Astrocyte (in vitro differentiated cells and primary cell): ENCODE measurements around the gene PNPLA1. TPM values are rescaled to one million over a fixed set of nuclear protein-coding genes. Genes with fewer than 3 reads are reported as not detected.

Experiments used
- DNase-seq: peaks from one replicate; pipeline ENCODE4 v3.0.0-alpha.2; 2010; ENCODE audit warnings: low read depth
- FAIRE-seq: peaks from 2 replicates; lab custom pipeline; 2011; peaks lifted over from hg19 to GRCh38; lab: Jason Lieb, UNC
- H2AFZ ChIP-seq: 2 replicates; pipeline ENCODE4 v1.6.0; 2012; ENCODE audit warnings: low read depth, low read length, inconsistent platforms
- H3K27ac ChIP-seq: 2 replicates; pipeline ENCODE4 v1.5.1; 2011; ENCODE audit warnings: low read depth, low read length, inconsistent platforms
- H3K27me3 ChIP-seq: 2 replicates; pipeline ENCODE4 v1.6.0; 2011; ENCODE audit warnings: low read length, inconsistent platforms; ENCODE audit not compliant: insufficient read depth
- H3K36me3 ChIP-seq: 2 replicates; pipeline ENCODE4 v1.5.1; 2011; ENCODE audit warnings: low read length, inconsistent platforms; ENCODE audit not compliant: insufficient read depth
- H3K4me1 ChIP-seq: 2 replicates; pipeline ENCODE4 v1.5.1; 2011; ENCODE audit warnings: low read length, inconsistent platforms; ENCODE audit not compliant: insufficient read depth
- H3K4me2 ChIP-seq: 2 replicates; pipeline ENCODE4 v1.6.0; 2012; ENCODE audit warnings: low read length, inconsistent platforms
- H3K4me3 ChIP-seq: 2 replicates; pipeline ENCODE4 v1.5.1; 2011; ENCODE audit warnings: low read depth, mild to moderate bottlenecking, low read length, inconsistent platforms; ENCODE audit not compliant: insufficient read depth
- H3K79me2 ChIP-seq: 2 replicates; pipeline ENCODE4 v1.6.0; 2012; ENCODE audit warnings: mild to moderate bottlenecking, low read length, inconsistent platforms; ENCODE audit not compliant: insufficient read depth
- H3K9ac ChIP-seq: 2 replicates; pipeline ENCODE4 v1.6.0; 2012; ENCODE audit warnings: mild to moderate bottlenecking, low read length, inconsistent platforms
- H3K9me3 ChIP-seq: 2 replicates; pipeline ENCODE4 v1.5.1; 2012; ENCODE audit warnings: low read depth, mild to moderate bottlenecking, low read length, inconsistent platforms; ENCODE audit not compliant: insufficient read depth
- H4K20me1 ChIP-seq: 2 replicates; pipeline ENCODE4 v1.6.0; 2012; ENCODE audit warnings: low read length, inconsistent platforms; ENCODE audit not compliant: insufficient read depth
- H3K27ac Mint-ChIP-seq: one replicate; pipeline ENCODE4 v1.8.0; 2021; ENCODE audit warnings: mild to moderate bottlenecking, mixed read lengths; ENCODE audit not compliant: unreplicated experiment
- H3K27me3 Mint-ChIP-seq: one replicate; pipeline ENCODE4 v1.8.0; 2021; ENCODE audit warnings: low read depth, mixed read lengths; ENCODE audit not compliant: unreplicated experiment
- H3K36me3 Mint-ChIP-seq: one replicate; pipeline ENCODE4 v1.8.0; 2021; ENCODE audit warnings: low read depth, mixed read lengths; ENCODE audit not compliant: unreplicated experiment
- H3K4me1 Mint-ChIP-seq: one replicate; pipeline ENCODE4 v1.8.0; 2021; ENCODE audit warnings: low read depth, mixed read lengths; ENCODE audit not compliant: unreplicated experiment
- H3K4me3 Mint-ChIP-seq: one replicate; pipeline ENCODE4 v1.8.0; 2021; ENCODE audit warnings: mild to moderate bottlenecking, moderate library complexity, mixed read lengths; ENCODE audit not compliant: unreplicated experiment
- H3K9me3 Mint-ChIP-seq: one replicate; pipeline ENCODE4 v1.8.0; 2021; ENCODE audit warnings: mild to moderate bottlenecking, mixed read lengths; ENCODE audit not compliant: unreplicated experiment
- EZH2 ChIP-seq: IDR thresholded peaks from 2 replicates; pipeline ENCODE4 v1.6.1; 2012; ENCODE audit warnings: mild to moderate bottlenecking, low read length, inconsistent platforms; ENCODE audit not compliant: insufficient read depth
- total RNA-seq: library from RNA; stranded (reverse); gene quantifications from 2 replicates; pipeline ENCODE4 v1.2.1, GENCODE V29; 2021
- TF ChIP-seq, protein P1 (sequence below): IDR thresholded peaks from 2 replicates; pipeline ENCODE4 v1.5.1; 2011; ENCODE audit warnings: low read depth, mild to moderate bottlenecking, inconsistent platforms, low read length, moderate library complexity; ENCODE audit not compliant: insufficient read depth

Gene PNPLA1
- total RNA-seq, 1 donor from 2014 or later: not detected

GRCh38 chr6:36301781-36302180 lies 31.9 kb downstream of the PNPLA1 start:
- Mint-ChIP-seq H3K4me3 (no peak overlapping the region), H3K27me3 (peaks cover 14% of the 10 kb centered on the region), H3K27ac (no peak overlapping the region), H3K9me3 (no peaks in the 10 kb centered on the region), H3K4me1 (peaks cover 18% of the 10 kb centered on the region), H3K36me3 (no peaks in the 10 kb centered on the region)
- no peak overlapping the region for H3K4me3 ChIP-seq
- no peaks in the 10 kb centered on the region for H3K4me1 ChIP-seq
- H3K9me3 ChIP-seq: no peaks in the 10 kb centered on the region
- no peaks in the 10 kb centered on the region for H3K79me2 ChIP-seq
- TF ChIP-seq EZH2: no peak
- TF ChIP-seq, protein P1, sequence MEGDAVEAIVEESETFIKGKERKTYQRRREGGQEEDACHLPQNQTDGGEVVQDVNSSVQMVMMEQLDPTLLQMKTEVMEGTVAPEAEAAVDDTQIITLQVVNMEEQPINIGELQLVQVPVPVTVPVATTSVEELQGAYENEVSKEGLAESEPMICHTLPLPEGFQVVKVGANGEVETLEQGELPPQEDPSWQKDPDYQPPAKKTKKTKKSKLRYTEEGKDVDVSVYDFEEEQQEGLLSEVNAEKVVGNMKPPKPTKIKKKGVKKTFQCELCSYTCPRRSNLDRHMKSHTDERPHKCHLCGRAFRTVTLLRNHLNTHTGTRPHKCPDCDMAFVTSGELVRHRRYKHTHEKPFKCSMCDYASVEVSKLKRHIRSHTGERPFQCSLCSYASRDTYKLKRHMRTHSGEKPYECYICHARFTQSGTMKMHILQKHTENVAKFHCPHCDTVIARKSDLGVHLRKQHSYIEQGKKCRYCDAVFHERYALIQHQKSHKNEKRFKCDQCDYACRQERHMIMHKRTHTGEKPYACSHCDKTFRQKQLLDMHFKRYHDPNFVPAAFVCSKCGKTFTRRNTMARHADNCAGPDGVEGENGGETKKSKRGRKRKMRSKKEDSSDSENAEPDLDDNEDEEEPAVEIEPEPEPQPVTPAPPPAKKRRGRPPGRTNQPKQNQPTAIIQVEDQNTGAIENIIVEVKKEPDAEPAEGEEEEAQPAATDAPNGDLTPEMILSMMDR: no peak
- no peak overlapping the region for H3K4me2 ChIP-seq
- DNase-seq (no peak), FAIRE-seq (no peak)
- H3K36me3 ChIP-seq: no peaks in the 10 kb centered on the region
- H4K20me1 ChIP-seq: no peaks in the 10 kb centered on the region
- H3K9ac ChIP-seq: no peak overlapping the region
- no peak overlapping the region for H2AFZ ChIP-seq
- H3K27ac ChIP-seq: no peak overlapping the region
- peaks cover 4% of the 10 kb centered on the region for H3K27me3 ChIP-seq

- H3K27me3 ChIP-seq: peaks cover 3% of the 10 kb centered on the region
- H2AFZ ChIP-seq: no peak overlapping the region
- no peak overlapping the region for H3K4me3 ChIP-seq
- DNase-seq (peak; percentile 74), FAIRE-seq (no peak)
- TF ChIP-seq, protein P1: peak; percentile 99
- no peak for TF ChIP-seq EZH2
- no peaks in the 10 kb centered on the region for H3K9me3 ChIP-seq
- H3K4me1 Mint-ChIP-seq: peaks cover 18% of the 10 kb centered on the region
- no peak overlapping the region for H3K9ac ChIP-seq
- H3K36me3 ChIP-seq: no peaks in the 10 kb centered on the region
- H3K27me3 Mint-ChIP-seq: peaks cover 10% of the 10 kb centered on the region
- no peak overlapping the region for H3K4me2 ChIP-seq
- H3K36me3 Mint-ChIP-seq: no peaks in the 10 kb centered on the region
- no peaks in the 10 kb centered on the region for H3K79me2 ChIP-seq
- H3K9me3 Mint-ChIP-seq: no peaks in the 10 kb centered on the region
- H3K4me3 Mint-ChIP-seq: no peak overlapping the region
- no peaks in the 10 kb centered on the region for H4K20me1 ChIP-seq
- no peak overlapping the region for H3K27ac ChIP-seq
- H3K4me1 ChIP-seq: no peaks in the 10 kb centered on the region
- H3K27ac Mint-ChIP-seq: no peak overlapping the region
These were observed 32.5 kb downstream of the PNPLA1 start for GRCh38 chr6:36302227-36302976.

GRCh38 chr6:36305885-36306284 lies 36.0 kb downstream of the PNPLA1 start:
- Histone ChIP-seq H3K4me1 (no peaks in the 10 kb centered on the region), H3K27ac (no peak overlapping the region), H2AFZ (no peak overlapping the region), H3K9me3 (no peaks in the 10 kb centered on the region), H3K79me2 (no peaks in the 10 kb centered on the region), H3K9ac (no peak overlapping the region), H4K20me1 (no peaks in the 10 kb centered on the region), H3K27me3 (peaks cover 8% of the 10 kb centered on the region), H3K4me2 (no peak overlapping the region), H3K4me3 (no peak overlapping the region), H3K36me3 (no peaks in the 10 kb centered on the region)
- Mint-ChIP-seq H3K27me3 (peaks cover 13% of the 10 kb centered on the region), H3K4me3 (no peak overlapping the region), H3K36me3 (no peaks in the 10 kb centered on the region), H3K27ac (no peak overlapping the region), H3K9me3 (peaks cover 5% of the 10 kb centered on the region), H3K4me1 (peaks cover 11% of the 10 kb centered on the region)
- DNase-seq (no peak), FAIRE-seq (no peak)
- TF ChIP-seq, protein P1: no peak
- TF ChIP-seq EZH2: no peak
